Spleen (tissue), 11 donors: ENCODE results near the gene PPP2R3C. TPM values are rescaled to one million over a fixed set of nuclear protein-coding genes. Genes with fewer than 3 reads are reported as not detected.

ENCODE experiments used
- DNase-seq: peaks from one replicate; pipeline ENCODE4 v3.0.0-alpha.2; 2020
- H3K27ac ChIP-seq, 8 donors: fragments of 200-600 bp; sonication (generic) in 7 of 8; 1 replicate in 4 of 8; 2 replicates in 4 of 8; pipeline versions ENCODE4 v1.5.0 to v1.8.0; 2016 to 2021; ENCODE audit warnings: inconsistent platforms in 4 of 8, mild to moderate bottlenecking in 4 of 8, moderate library complexity in 1 of 8
- H3K27me3 ChIP-seq, 7 donors: fragments of 200-600 bp; sonication (generic) in 6 of 7; replicated peaks in 1 of 7; 1 replicate in 4 of 7; 2 replicates in 3 of 7; pipeline versions ENCODE4 v1.5.0 to v1.8.0; 2016 to 2021; ENCODE audit warnings: inconsistent platforms in 3 of 7, mild to moderate bottlenecking in 1 of 7
- H3K36me3 ChIP-seq, 6 donors: fragments of 200-600 bp; sonication (generic) in 5 of 6; 1 replicate in 4 of 6; 2 replicates in 2 of 6; pipeline versions ENCODE4 v1.5.0 to v1.8.0; 2016 to 2021; ENCODE audit warnings: inconsistent platforms in 2 of 6
- H3K4me1 ChIP-seq, 6 donors: fragments of 200-600 bp; sonication (generic) in 5 of 6; 1 replicate in 3 of 6; 2 replicates in 3 of 6; pipeline versions ENCODE4 v1.5.0 to v1.8.0; 2016 to 2021; ENCODE audit warnings: inconsistent platforms in 3 of 6
- H3K4me3 ChIP-seq, 8 donors: fragments of 200-600 bp; sonication (generic) in 7 of 8; 1 replicate in 4 of 8; 2 replicates in 4 of 8; pipeline versions ENCODE4 v1.5.0 to v1.8.0; 2016 to 2021; ENCODE audit warnings: inconsistent platforms in 4 of 8, mild to moderate bottlenecking in 4 of 8, moderate library complexity in 2 of 8
- H3K9me3 ChIP-seq, 8 donors: fragments of 200-600 bp; sonication (generic) in 7 of 8; 1 replicate in 4 of 8; 2 replicates in 4 of 8; pipeline versions ENCODE4 v1.5.0 to v1.8.0; 2016 to 2021; ENCODE audit warnings: inconsistent platforms in 4 of 8
- POLR2A ChIP-seq, 3 donors: fragments of 450-650 bp; IDR thresholded peaks; one replicate each; pipeline ENCODE4 v1.5.1; 2017; ENCODE audit warnings: antibody characterized with exemption in 3 of 3, mild to moderate bottlenecking in 1 of 3
- POLR2AphosphoS5 ChIP-seq, 3 donors: sonication (generic); formaldehyde crosslinking; IDR thresholded peaks; one replicate each; pipeline ENCODE4 v1.5.1; 2017; ENCODE audit warnings: antibody characterized with exemption in 3 of 3
- WGBS, 5 donors: extraction: QIAGEN DNeasy Blood & Tissue Kit in 3 of 5; methylation state at CpG; one replicate each; pipeline versions ENCODE4 v1.1.5 to v1.1.7; 2013 to 2018; 5-methylcytosine and 5-hydroxymethylcytosine counted together
- intact Hi-C: fragments of 100-400 bp; cut with DNase I; formaldehyde crosslinking; loops from one replicate; pipeline ENCODE4 v1.15.0; 2023; ENCODE audit warnings: low total_unique reads
- polyA plus RNA-seq, 3 donors: library from polyadenylated mRNA; stranded (reverse); fragments of 200-250 nt; gene quantifications; one replicate each; pipeline ENCODE4 v1.2.1, GENCODE V29; 2013
- total RNA-seq, 7 donors: library from RNA; depleted of rRNA in 3 of 7; stranded (reverse); fragments of >200 nt in 3 of 7; fragmentation: NEBNext Ultra II Directional in 4 of 7; extraction: Animal tissue kit (Norgen Biotek cat#: 25700) in 4 of 7; gene quantifications; one replicate each; pipeline versions ENCODE4 v1.1.0 to v1.2.1, GENCODE V29; 2016 to 2021
- TF ChIP-seq, protein P1 (sequence below), 11 experiments: fragments of 200-600 bp in 7 of 11; fragments of 450-650 bp in 4 of 11; sonication (generic) in 4 of 11; IDR thresholded peaks in 8 of 11; conservative IDR thresholded peaks in 3 of 11; 1 replicate in 7 of 11; 2 replicates in 4 of 11; pipeline versions ENCODE4 v1.4.0 to v1.8.0; 2016 to 2021; ENCODE audit warnings: antibody characterized with exemption in 11 of 11, inconsistent platforms in 4 of 11, mild to moderate bottlenecking in 1 of 11
- donor health status: healthy with polysubstance abuse.
- donor health status: DM: no; HTN: no; CAD: no; lungs with moderate emphysema.
- donor health status: DM: no; HTN: no; CAD: no.
- donor health status: Bipolar disorder and iron deficiency.
- donor health status: healthy.
- donor health status: DM: no; HTN: no; CAD: no.
- donor health status: DM: yes; HTN: yes; CAD: no.

Gene PPP2R3C
- total and polyA plus RNA-seq, 10 donors: 30.4 to 46.2 (median 36.9) TPM

DNA sequence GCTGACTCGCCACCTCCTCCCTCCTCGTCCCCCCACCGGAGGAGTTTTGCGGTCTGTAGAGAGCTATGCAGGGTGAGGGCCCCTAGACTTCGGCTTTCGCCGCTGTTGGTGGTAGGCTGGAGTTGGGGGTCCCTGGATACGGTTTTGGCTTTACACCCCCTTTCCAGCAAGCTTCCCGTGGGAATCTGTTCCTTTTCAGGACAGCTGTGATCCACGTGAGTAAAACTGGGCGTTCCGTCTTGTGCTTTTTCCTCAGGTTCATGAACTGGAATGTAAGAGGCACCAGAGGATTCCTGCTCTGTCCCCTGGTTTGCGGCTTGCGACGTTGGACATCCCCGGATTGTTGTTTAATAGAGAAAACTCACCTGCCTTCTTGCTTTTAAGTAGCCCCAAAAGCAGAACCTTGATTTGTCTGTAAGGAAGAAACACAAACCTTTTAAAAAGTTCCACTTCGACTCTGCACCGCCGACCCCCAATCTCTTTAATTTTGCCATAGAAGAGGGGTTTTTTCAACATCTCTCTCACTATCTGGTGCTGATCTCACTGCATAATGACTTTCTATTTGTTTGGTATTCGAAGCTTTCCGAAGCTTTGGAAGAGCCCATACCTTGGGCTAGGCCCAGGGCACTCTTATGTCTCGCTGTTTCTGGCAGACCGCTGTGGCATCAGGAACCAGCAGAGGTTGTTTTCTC is 1.1 kb upstream of the PPP2R3C start:
- DNase-seq: peak; percentile 79

DNA sequence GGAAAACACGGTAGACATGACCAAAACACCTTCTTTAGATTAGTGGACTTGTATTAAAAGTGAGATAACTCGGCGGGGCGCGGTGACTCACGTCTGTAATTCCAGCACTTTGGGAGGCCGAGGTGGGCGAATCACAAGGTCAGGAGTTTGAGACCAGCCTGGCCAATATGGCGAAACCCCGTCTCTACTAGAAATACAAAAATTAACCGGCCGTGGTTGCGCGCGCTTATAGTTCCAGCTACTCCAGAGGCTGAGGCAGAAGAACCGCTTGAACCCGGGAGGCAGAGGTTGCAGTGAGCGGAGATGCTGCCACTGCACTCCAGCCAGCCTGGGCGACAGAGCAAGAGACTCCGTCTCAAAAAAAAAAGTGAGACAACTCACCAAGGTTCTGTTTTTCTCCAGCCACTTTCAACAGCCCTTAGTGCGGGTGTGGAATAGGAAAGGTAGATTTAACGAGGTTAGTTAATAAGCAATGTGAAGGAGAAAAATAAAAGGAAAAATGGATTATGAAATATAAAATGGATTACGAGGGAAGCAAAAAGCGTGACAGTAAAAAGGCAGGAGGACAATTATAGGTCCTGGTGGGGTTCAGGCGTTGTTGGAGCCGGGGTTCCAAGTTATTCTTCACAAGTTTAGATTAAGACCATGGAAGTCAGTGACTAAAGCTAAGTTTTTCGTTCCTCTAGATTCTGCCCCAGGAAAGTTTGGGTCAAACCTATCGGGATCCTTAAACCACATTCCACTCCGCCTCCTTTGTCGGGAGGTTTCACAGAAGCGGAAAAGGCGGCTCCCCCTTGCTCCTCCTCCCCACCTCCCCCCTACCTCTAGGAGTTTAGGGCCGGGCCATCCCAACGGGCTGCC is 534 bp downstream of the PPP2R3C start:
- H3K36me3 ChIP-seq: peaks cover 0 to 32% (median 4%) of the 10 kb centered on the region in 6 donors
- TF ChIP-seq, protein P1, sequence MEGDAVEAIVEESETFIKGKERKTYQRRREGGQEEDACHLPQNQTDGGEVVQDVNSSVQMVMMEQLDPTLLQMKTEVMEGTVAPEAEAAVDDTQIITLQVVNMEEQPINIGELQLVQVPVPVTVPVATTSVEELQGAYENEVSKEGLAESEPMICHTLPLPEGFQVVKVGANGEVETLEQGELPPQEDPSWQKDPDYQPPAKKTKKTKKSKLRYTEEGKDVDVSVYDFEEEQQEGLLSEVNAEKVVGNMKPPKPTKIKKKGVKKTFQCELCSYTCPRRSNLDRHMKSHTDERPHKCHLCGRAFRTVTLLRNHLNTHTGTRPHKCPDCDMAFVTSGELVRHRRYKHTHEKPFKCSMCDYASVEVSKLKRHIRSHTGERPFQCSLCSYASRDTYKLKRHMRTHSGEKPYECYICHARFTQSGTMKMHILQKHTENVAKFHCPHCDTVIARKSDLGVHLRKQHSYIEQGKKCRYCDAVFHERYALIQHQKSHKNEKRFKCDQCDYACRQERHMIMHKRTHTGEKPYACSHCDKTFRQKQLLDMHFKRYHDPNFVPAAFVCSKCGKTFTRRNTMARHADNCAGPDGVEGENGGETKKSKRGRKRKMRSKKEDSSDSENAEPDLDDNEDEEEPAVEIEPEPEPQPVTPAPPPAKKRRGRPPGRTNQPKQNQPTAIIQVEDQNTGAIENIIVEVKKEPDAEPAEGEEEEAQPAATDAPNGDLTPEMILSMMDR (IDR thresholded peaks at IDR 0.05 in 8 of 11, conservative IDR thresholded peaks at IDR 0.05 in 3 of 11): no peak
- TF ChIP-seq POLR2AphosphoS5 (IDR thresholded peaks at IDR 0.05): no peak
- H3K27me3 ChIP-seq: no peaks in the 10 kb centered on the region
- intact Hi-C loops: no loop called here
- H3K4me1 ChIP-seq: peaks cover 20 to 88% (median 62%) of the 10 kb centered on the region in 6 donors
- DNase-seq: peak; percentile 80
- H3K9me3 ChIP-seq: no peaks in the 10 kb centered on the region
- peak overlapping the region; percentile 63 to 85 (median 70) for H3K4me3 ChIP-seq
- 24 to 31% (median 25%) methylated on average over 34 of the region's 34 CpGs for WGBS, 5 donors
- peak overlapping the region; percentile 92 to 99 (median 95) for H3K27ac ChIP-seq

More for the DNA sequence above, 1.1 kb upstream of the PPP2R3C start:
- Histone ChIP-seq H3K36me3 (peaks cover 0 to 28% (median 6%) of the 10 kb centered on the region in 6 donors), H3K4me3 (peak overlapping the region; percentile 63 to 85 (median 70)), H3K9me3 (no peaks in the 10 kb centered on the region), H3K27ac (peak overlapping the region; percentile 92 to 99 (median 95)), H3K4me1 (peaks cover 20 to 88% (median 64%) of the 10 kb centered on the region in 6 donors), H3K27me3 (no peaks in the 10 kb centered on the region)
- TF ChIP-seq POLR2A (IDR thresholded peaks at IDR 0.05): no peak
- TF ChIP-seq POLR2AphosphoS5 (IDR thresholded peaks at IDR 0.05): no peak
- TF ChIP-seq, protein P1 (IDR thresholded peaks at IDR 0.05 in 8 of 11, conservative IDR thresholded peaks at IDR 0.05 in 3 of 11): no peak
- intact Hi-C loops: no loop called here
- 4 to 7% (median 6%) methylated on average over 23 of the region's 23 CpGs for WGBS, 5 donors

DNA sequence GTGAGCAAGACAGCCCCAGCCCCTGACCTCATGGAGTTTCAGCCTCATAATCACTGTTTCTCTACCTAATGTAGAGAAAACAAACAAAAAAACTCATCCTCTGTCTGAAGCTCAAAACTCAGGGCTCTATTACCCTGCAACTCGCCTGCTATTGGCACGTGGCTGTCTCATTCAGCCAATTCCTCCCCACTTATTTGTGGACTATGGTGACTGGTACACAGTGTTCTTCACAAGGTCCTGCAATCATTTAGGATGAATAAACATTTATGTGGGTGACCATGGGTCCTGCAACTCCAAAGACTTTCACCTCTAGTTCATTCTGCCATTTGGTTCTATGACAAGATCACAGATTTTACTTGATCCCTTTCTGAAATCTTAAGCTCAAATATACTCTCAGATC is 4.7 kb downstream of the PPP2R3C start:
- Histone ChIP-seq H3K27me3 (no peaks in the 10 kb centered on the region), H3K36me3 (peaks cover 0 to 74% (median 40%) of the 10 kb centered on the region in 6 donors), H3K9me3 (peaks cover 0 to 3% (median under 1%) of the 10 kb centered on the region in 8 donors), H3K4me3 (no peak overlapping the region), H3K4me1 (peaks cover 5 to 64% (median 34%) of the 10 kb centered on the region in 6 donors), H3K27ac (no peak overlapping the region)
- intact Hi-C loops: no loop called here
- 85 to 100% (median 96%) methylated on average over 2 of the region's 2 CpGs for whole genome bisulfite sequencing, 5 donors
- TF ChIP-seq, protein P1 (IDR thresholded peaks at IDR 0.05 in 8 of 11, conservative IDR thresholded peaks at IDR 0.05 in 3 of 11): no peak
- TF ChIP-seq POLR2A (IDR thresholded peaks at IDR 0.05) (no peak), POLR2AphosphoS5 (IDR thresholded peaks at IDR 0.05) (no peak)
- DNase-seq: no peak

DNA sequence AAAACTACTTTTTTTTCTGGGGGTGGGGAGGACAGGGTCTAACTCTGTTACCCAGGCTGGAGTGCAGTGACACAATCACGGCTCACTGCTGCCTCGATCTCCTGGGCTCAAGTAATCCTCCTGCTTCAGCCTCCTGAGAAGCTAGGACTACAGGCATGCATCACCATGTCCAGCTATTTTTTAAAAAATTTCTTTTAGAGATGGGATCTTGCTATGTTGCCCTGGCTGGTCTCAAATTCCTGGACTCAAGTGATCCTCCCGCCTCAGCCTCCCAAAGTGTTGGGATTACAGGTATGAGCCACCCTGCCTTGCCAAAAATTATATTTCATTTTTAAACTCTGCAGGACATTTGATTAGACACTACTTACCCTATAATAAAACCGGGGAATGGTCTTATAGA is 5.5 kb downstream of the PPP2R3C start:
- DNase-seq: no peak
- peaks cover 3 to 83% (median 49%) of the 10 kb centered on the region in 6 donors for H3K36me3 ChIP-seq
- H3K4me1 ChIP-seq: peaks cover 5 to 62% (median 33%) of the 10 kb centered on the region in 6 donors
- H3K27me3 ChIP-seq: no peaks in the 10 kb centered on the region
- H3K4me3 ChIP-seq: no peak overlapping the region
- intact Hi-C loops: no loop called here
- TF ChIP-seq POLR2A (IDR thresholded peaks at IDR 0.05): no peak
- TF ChIP-seq, protein P1 (IDR thresholded peaks at IDR 0.05 in 8 of 11, conservative IDR thresholded peaks at IDR 0.05 in 3 of 11): no peak
- TF ChIP-seq POLR2AphosphoS5 (IDR thresholded peaks at IDR 0.05): no peak
- H3K9me3 ChIP-seq: peaks cover 0 to 9% (median 3%) of the 10 kb centered on the region in 8 donors
- H3K27ac ChIP-seq: no peak overlapping the region
- WGBS, 5 donors: 93 to 99% (median 98%) methylated on average over 4 of the region's 4 CpGs
